Fibroblast of villous mesenchyme (primary cell): ENCODE data around the gene FOXA2. TPM values are rescaled to one million over a fixed set of nuclear protein-coding genes. Genes with fewer than 3 reads are reported as not detected.

ENCODE experiments used
- DNase-seq: peaks from one replicate; pipeline ENCODE4 v3.0.0-alpha.2; 2010; ENCODE audit warnings: low read depth
- H3K4me3 ChIP-seq: 2 replicates; pipeline ENCODE4 v1.5.1; 2011; ENCODE audit warnings: low read depth, mild to moderate bottlenecking, low read length
- total RNA-seq: library from RNA; depleted of rRNA; stranded (reverse); fragments of >200 nt; gene quantifications from 2 replicates; pipeline ENCODE4 v1.2.3, GENCODE V29; 2012
- TF ChIP-seq, protein P1 (sequence below): IDR thresholded peaks from 2 replicates; pipeline ENCODE4 v1.5.1; 2012; ENCODE audit warnings: low read depth, mild to moderate bottlenecking, low read length; ENCODE audit not compliant: insufficient read depth

The FOXA2 gene
- total RNA-seq, 1 donor = not detected

DNA sequence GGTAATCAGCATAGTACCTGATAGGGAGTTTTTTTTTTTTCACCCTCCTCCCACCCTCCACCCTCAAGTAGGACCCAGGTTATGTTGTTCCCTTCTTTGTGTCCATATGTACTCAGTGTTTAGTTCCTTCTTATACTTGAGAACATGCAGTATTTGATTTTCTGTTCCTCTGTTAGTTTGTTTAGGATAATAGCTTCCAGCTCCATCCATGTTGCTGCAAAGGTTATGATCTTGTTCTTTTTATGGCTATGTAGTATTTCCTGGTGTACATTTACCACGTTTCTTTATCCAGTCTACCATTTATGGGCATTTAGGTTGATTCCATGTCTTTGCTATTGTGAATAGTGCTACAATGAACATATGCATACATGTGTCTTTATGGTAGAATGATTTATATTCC, 41.9 kb downstream of the FOXA2 start:
- TF ChIP-seq, protein P1, sequence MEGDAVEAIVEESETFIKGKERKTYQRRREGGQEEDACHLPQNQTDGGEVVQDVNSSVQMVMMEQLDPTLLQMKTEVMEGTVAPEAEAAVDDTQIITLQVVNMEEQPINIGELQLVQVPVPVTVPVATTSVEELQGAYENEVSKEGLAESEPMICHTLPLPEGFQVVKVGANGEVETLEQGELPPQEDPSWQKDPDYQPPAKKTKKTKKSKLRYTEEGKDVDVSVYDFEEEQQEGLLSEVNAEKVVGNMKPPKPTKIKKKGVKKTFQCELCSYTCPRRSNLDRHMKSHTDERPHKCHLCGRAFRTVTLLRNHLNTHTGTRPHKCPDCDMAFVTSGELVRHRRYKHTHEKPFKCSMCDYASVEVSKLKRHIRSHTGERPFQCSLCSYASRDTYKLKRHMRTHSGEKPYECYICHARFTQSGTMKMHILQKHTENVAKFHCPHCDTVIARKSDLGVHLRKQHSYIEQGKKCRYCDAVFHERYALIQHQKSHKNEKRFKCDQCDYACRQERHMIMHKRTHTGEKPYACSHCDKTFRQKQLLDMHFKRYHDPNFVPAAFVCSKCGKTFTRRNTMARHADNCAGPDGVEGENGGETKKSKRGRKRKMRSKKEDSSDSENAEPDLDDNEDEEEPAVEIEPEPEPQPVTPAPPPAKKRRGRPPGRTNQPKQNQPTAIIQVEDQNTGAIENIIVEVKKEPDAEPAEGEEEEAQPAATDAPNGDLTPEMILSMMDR = no peak
- no peak for DNase-seq
- no peak overlapping the region for H3K4me3 ChIP-seq

DNA sequence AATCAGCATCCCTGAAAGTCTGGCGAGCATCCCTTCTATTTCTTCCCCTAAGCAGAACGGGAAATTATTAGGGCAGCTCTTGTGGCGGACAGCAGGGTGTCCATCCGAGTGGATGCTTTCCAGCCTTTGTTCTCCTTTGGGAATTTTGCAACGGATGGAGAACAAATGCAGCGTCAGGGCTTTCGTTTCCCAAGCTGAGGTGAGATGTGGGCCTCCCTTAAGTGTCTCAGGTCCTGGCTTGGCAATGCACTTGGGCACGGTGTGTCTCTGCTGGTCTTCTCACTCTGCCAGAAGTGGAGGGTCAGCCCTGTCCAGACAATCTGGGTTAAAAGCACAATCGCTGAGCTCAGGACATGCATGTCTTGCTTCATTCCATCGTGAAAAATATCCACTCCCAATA, 43.5 kb downstream of the FOXA2 start:
- no peak overlapping the region for H3K4me3 ChIP-seq
- TF ChIP-seq, protein P1 = no peak
- DNase-seq = no peak

DNA sequence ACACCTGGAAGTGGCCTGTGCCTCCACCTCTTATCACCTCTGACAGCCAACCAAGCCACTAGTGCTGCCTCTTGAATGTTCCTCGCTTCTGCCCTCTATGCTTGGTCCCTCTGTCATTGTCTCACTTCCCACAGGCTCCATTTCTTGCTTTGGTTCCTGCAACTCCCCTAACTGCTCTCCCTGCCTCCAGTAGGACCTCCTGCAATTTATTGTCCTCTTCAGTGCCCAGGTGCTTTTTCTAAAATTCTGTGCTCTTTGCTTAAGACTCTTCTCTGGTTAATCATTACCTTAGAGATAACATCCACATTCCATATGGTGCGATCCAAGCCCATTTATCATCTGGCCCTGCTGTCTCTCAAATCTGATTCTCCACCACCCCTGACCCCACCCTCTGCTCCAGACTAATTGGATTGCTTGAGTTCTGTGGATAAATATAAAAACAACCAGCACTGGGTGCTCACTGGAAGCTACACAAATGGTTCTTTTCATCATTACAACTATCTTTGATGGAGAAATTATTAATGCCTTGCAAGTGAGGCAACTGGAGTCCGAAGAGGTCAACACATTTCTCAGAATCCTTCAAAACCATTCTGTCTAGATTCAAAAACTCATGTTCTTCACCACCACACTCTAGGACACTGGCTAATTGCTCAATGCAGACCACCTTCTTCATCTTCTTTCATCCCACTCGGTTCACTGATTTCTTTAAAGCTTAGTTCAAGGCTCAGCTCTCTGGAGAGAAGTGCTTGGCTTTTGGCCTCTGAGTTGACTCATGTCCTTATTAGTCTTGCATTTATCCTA, 47.2 kb downstream of the FOXA2 start:
- TF ChIP-seq, protein P1 = no peak
- DNase-seq = no peak
- no peak overlapping the region for H3K4me3 ChIP-seq

DNA sequence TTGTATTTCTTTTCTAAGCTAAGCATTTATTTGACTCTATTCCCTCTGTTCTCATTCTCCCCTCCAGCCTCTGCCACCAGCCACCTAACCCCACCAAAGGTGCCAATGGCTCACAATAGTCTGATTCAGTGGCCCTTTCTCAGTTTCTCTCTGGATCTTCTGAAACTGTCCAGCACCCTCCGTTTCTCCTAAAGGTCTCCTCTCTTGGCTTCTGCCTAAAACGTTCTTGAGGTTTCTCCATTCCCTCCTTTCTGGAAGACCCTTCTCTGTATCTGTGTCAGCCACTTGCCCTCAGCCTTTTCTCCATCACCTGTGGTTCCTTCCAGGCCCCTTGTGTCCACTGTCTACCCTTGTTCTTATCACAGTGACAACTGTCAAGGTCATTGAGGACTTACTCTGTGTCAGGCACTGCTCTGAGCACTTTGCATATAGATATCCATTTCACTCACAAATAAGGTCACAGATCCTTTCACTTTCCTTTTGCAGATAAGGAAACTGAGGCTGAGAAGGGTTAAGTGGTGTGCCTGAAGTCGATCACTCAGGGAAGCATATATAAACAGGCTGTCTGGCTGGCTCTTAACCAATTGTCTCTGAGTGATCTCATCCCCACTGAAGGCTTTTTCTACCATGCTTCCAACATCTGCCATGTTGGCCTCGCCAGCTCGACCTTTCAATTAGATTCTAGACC, 48.1 kb downstream of the FOXA2 start:
- no peak for DNase-seq
- H3K4me3 ChIP-seq = no peak overlapping the region
- TF ChIP-seq, protein P1 = no peak

DNA sequence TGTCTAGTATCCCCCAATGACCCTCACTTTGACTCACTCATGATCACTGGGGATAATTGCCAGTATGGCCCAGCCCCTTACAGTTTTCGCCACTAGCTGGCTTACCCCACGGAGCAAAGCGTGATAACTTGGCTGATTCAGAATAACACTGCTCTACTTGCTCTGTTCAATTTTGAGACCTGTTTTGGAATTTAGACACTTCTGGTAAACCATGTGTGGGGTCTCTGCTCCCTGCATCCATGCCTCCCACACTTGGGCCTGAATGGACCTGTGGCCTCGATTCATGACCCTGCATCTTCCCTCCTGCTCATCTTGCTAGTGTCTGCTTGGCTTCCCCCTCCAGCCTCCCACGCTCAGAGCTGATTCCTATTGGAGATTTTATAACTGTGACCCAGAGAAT, 48.9 kb downstream of the FOXA2 start:
- no peak for DNase-seq
- TF ChIP-seq, protein P1 = no peak
- no peak overlapping the region for H3K4me3 ChIP-seq

DNA sequence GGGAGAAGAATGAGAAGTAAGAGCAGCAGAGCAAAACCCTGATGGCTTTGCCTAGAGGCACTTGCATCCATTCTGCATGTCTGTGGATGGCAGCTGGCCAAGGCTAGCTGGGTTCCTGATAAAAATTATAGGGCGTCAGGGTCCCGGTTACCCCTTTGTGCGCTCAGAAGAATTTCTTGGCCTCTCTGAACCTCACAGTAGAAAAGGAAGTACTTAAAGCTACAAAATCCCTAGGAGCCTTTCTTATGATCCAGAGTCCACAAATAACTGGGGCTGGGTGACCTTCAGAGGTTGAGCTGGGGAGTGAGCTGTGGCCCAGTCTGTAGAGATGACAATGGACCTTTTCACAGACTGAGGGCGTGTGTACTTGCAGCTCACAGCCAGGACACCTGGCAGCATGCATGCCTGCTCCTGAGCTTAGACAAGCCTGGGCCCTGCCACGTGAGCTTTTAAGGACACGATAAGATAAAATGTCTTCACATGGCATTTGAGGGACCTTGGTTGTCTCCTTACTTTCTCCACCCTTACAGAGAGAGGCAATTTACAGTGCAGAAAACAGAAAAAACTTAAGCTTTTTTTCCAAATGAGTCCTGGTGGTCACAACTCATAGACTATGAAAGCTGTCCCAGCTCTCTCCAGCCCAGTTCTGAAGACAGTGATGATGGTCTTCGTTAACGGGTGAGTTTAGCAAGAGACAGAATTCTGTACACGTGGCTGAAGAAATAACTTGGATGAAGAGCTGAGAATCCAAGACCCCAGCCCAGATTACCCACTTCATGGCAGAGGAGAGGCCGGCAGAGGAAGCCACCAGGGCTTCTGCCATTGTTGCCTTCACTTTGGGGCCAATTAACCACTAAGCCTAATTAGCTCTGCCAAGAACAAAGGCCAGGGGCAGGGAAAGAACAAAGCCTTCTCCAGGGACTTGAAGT, 50.3 kb downstream of the FOXA2 start:
- TF ChIP-seq, protein P1 = no peak
- no peak for DNase-seq

More for the DNA sequence above, 50.3 kb downstream of the FOXA2 start:
- no peak overlapping the region for H3K4me3 ChIP-seq
